ENCODE results near the gene GRIA4. TPM values are rescaled to one million over a fixed set of nuclear protein-coding genes. Genes with fewer than 3 reads are reported as not detected.

Gene GRIA4
- total and polyA plus RNA-seq, 4 donors, result not detected

- H3K27ac ChIP-seq (ENCODE audit: low read depth in 1 of 2, low read length in 2 of 2), result no peak overlapping the region
- H3K27me3 ChIP-seq (ENCODE audit: control insufficient read depth in 4 of 4, insufficient read depth in 4 of 4, low read length in 3 of 4), result no peaks in the 10 kb centered on the region
- 64% methylated on average over 3 of the region's 3 CpGs for WGBS
- no peak overlapping the region for H3K4me3 ChIP-seq (ENCODE audit: low read depth in 1 of 3, low read length in 3 of 3)
- no peaks in the 10 kb centered on the region for H3K9me3 ChIP-seq (ENCODE audit: control insufficient read depth in 4 of 4, low read length in 3 of 4)
- TF ChIP-seq MAX (IDR thresholded peaks at IDR 0.05) (no peak), YY1 (IDR thresholded peaks at IDR 0.05) (no peak), RXRA (IDR thresholded peaks at IDR 0.05) (no peak), HNF4G (IDR thresholded peaks at IDR 0.05) (no peak)
- no peaks in the 10 kb centered on the region for H3K36me3 ChIP-seq (ENCODE audit: control insufficient read depth in 4 of 4, insufficient read depth in 3 of 4, low read depth in 1 of 4, low read length in 3 of 4)
- no peak for DNase-seq (ENCODE audit: low spot score)
- H3K9ac ChIP-seq (ENCODE audit: low read depth in 1 of 2, low read length in 2 of 2), result no peak overlapping the region
- no peaks in the 10 kb centered on the region for H3K4me1 ChIP-seq (ENCODE audit: control insufficient read depth in 4 of 4, insufficient read depth in 4 of 4, low read length in 3 of 4)
Measured at GRCh38 chr11:105923807-105924206, 313.9 kb downstream of the GRIA4 start.

- 66% methylated on average over 3 of the region's 3 CpGs for WGBS
- H3K4me1 ChIP-seq (ENCODE audit: control insufficient read depth in 4 of 4, insufficient read depth in 4 of 4, low read length in 3 of 4), result no peaks in the 10 kb centered on the region
- no peaks in the 10 kb centered on the region for H3K27me3 ChIP-seq (ENCODE audit: control insufficient read depth in 4 of 4, insufficient read depth in 4 of 4, low read length in 3 of 4)
- H3K9ac ChIP-seq (ENCODE audit: low read depth in 1 of 2, low read length in 2 of 2), result no peak overlapping the region
- H3K4me3 ChIP-seq (ENCODE audit: low read depth in 1 of 3, low read length in 3 of 3), result no peak overlapping the region
- TF ChIP-seq NR2F2 (IDR thresholded peaks at IDR 0.05) (no peak), RXRA (IDR thresholded peaks at IDR 0.05) (no peak), GABPA (IDR thresholded peaks at IDR 0.05 in 1 of 2, conservative IDR thresholded peaks at IDR 0.05 in 1 of 2) (no peak), RAD21 (IDR thresholded peaks at IDR 0.05) (no peak), ZBTB33 (IDR thresholded peaks at IDR 0.05) (no peak)
- DNase-seq (ENCODE audit: low spot score), result no peak
- no peaks in the 10 kb centered on the region for H3K36me3 ChIP-seq (ENCODE audit: control insufficient read depth in 4 of 4, insufficient read depth in 3 of 4, low read depth in 1 of 4, low read length in 3 of 4)
- H3K27ac ChIP-seq (ENCODE audit: low read depth in 1 of 2, low read length in 2 of 2), result no peak overlapping the region
- no peaks in the 10 kb centered on the region for H3K9me3 ChIP-seq (ENCODE audit: control insufficient read depth in 4 of 4, low read length in 3 of 4)
Measured at GRCh38 chr11:105929084-105929955, 319.4 kb downstream of the GRIA4 start.

- Histone ChIP-seq H3K9ac (ENCODE audit: low read depth in 1 of 2, low read length in 2 of 2) (no peak overlapping the region), H3K4me1 (ENCODE audit: control insufficient read depth in 4 of 4, insufficient read depth in 4 of 4, low read length in 3 of 4) (no peaks in the 10 kb centered on the region), H3K36me3 (ENCODE audit: control insufficient read depth in 4 of 4, insufficient read depth in 3 of 4, low read depth in 1 of 4, low read length in 3 of 4) (no peaks in the 10 kb centered on the region), H3K27me3 (ENCODE audit: control insufficient read depth in 4 of 4, insufficient read depth in 4 of 4, low read length in 3 of 4) (no peaks in the 10 kb centered on the region), H3K27ac (ENCODE audit: low read depth in 1 of 2, low read length in 2 of 2) (no peak overlapping the region), H3K9me3 (ENCODE audit: control insufficient read depth in 4 of 4, low read length in 3 of 4) (no peaks in the 10 kb centered on the region), H3K4me3 (ENCODE audit: low read depth in 1 of 3, low read length in 3 of 3) (no peak overlapping the region)
- 80% methylated on average over 6 of the region's 6 CpGs for WGBS
- TF ChIP-seq TAF1 (conservative IDR thresholded peaks at IDR 0.05) (no peak), YY1 (IDR thresholded peaks at IDR 0.05) (no peak), CTCF (IDR thresholded peaks at IDR 0.05; ENCODE audit: low read depth, low read length, missing input control) (no peak), MAX (IDR thresholded peaks at IDR 0.05) (no peak), RXRA (IDR thresholded peaks at IDR 0.05) (no peak), RAD21 (IDR thresholded peaks at IDR 0.05) (no peak)
- no peak for DNase-seq (ENCODE audit: low spot score)
Measured at GRCh38 chr11:105933695-105934094, 323.8 kb downstream of the GRIA4 start.

All from liver (tissue), 9 donors.